Ovary (tissue), 3 donors: ENCODE results near the gene PNN.
"Not testable (repeated sequence)": the region's sequence is repeated elsewhere in the genome, so short reads cannot be mapped to it uniquely, and the experiment has no call there.

Experiments used
- CTCF ChIP-seq, 3 donors: fragments of 450-650 bp in 2 of 3; fragments of 200-600 bp in 1 of 3; IDR thresholded peaks; one replicate each; pipeline versions ENCODE4 v1.5.1 to v1.8.0; 2016 to 2022; ENCODE audit warnings: antibody characterized with exemption in 3 of 3, mild to moderate bottlenecking in 1 of 3
- EP300 ChIP-seq: sonication (generic); formaldehyde crosslinking; IDR thresholded peaks from one replicate; pipeline ENCODE4 v1.6.1; 2017; ENCODE audit warnings: antibody characterized with exemption
- POLR2A ChIP-seq: fragments of 450-650 bp; IDR thresholded peaks from one replicate; pipeline ENCODE4 v1.6.1; 2017; ENCODE audit warnings: antibody characterized with exemption, mild to moderate bottlenecking, moderate library complexity
- donor health status: DM: no; HTN: no; CAD: no.

DNA sequence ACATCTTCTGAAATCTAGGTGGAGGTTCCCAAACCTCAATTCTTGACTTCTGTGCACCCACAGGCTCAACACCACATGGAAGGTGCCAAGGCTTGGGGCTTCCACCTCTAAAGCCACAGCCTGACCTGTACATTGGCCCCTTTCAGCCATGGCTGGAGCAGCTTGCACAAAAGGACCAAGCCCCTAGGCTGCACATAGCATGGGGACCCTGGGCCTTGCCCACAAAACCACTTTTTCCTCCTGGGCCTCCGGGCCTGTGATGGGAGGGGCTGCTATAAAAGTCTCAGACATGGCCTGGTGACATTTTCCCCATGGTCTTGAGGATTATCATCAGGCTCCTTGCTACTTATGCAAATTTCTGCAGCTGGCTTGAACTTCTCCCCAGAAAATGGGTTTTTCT lies 33.4 kb upstream of the PNN start:
- TF ChIP-seq CTCF (IDR thresholded peaks at IDR 0.05); POLR2A; EP300: not testable (repeated sequence)
